OCI-LY3 (cell line): ENCODE measurements around the gene C11orf24.

Experiments used
- EZH2phosphoT487 ChIP-seq: fragments of 200-600 bp; shearing (Covaris generic); IDR thresholded peaks from 2 replicates; pipeline ENCODE4 v1.6.1; 2018; ENCODE audit warnings: antibody characterized with exemption, mixed run types, low read depth
- TF ChIP-seq, protein P1 (sequence below): fragments of 200-600, 300-600 bp; sonication (generic); IDR thresholded peaks from 2 replicates; pipeline ENCODE4 v1.5.1; 2014; ENCODE audit warnings: antibody characterized with exemption, low read length, low read depth

DNA sequence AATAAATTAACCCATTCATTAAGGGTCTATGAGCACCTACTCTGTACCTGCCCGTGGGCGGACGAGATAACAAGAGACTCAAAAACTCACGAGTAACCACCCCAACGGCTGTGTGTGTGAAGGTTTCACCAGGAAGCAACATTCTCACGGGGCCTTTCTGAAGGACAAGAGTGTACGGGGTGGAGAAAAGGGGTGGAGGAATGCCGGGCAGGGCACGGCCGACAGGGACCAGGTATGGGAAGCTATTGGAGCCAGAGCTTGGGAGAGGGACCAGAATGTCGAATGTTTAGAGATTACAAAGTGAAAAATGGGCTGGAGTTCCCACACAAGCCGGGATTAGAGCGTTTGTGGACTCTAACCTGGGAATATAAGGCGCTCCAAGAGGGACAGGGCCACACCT, 60.2 kb downstream of the C11orf24 start:
- TF ChIP-seq, protein P1, sequence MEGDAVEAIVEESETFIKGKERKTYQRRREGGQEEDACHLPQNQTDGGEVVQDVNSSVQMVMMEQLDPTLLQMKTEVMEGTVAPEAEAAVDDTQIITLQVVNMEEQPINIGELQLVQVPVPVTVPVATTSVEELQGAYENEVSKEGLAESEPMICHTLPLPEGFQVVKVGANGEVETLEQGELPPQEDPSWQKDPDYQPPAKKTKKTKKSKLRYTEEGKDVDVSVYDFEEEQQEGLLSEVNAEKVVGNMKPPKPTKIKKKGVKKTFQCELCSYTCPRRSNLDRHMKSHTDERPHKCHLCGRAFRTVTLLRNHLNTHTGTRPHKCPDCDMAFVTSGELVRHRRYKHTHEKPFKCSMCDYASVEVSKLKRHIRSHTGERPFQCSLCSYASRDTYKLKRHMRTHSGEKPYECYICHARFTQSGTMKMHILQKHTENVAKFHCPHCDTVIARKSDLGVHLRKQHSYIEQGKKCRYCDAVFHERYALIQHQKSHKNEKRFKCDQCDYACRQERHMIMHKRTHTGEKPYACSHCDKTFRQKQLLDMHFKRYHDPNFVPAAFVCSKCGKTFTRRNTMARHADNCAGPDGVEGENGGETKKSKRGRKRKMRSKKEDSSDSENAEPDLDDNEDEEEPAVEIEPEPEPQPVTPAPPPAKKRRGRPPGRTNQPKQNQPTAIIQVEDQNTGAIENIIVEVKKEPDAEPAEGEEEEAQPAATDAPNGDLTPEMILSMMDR, result no peak
- TF ChIP-seq EZH2phosphoT487, result no peak
